PC-9 (cell line): ENCODE results near the gene UQCC5. TPM values are rescaled to one million over a fixed set of nuclear protein-coding genes. Genes with fewer than 3 reads are reported as not detected.

Source experiments
- Bru-seq: library from RNA; stranded (reverse); fragments of 400-500 nt; gene quantifications from one replicate; lab custom pipeline; 2021; lab: Mats Ljungman, UMichigan
- BruChase-seq, 2 experiments: library from RNA; stranded (reverse); fragments of 400-500 nt; gene quantifications; one replicate each; lab custom pipeline; 2021; lab: Mats Ljungman, UMichigan
- BruUV-seq: library from RNA; stranded (reverse); fragments of 400-500 nt; replicated peaks from 2 replicates; lab custom pipeline; 2021; lab: Mats Ljungman, UMichigan
- CTCF ChIA-PET: fragments of 300-600 bp; sonication (Branson Sonifier 250); formaldehyde crosslinking; loops from one replicate; lab custom pipeline; 2022; ENCODE audit warnings: antibody characterized with exemption; lab: Charles Lee
- POLR2A ChIA-PET: fragments of 300-600 bp; sonication (Branson Sonifier 250); formaldehyde crosslinking; loops from one replicate; lab custom pipeline; 2022; ENCODE audit warnings: antibody characterized with exemption; ENCODE audit not compliant: unreplicated experiment; lab: Charles Lee
- DNase-seq, 2 experiments: peaks; one replicate each; pipeline versions ENCODE4 v3.0.0 to v3.0.0-alpha.2; 2015 to 2022; ENCODE audit warnings: mixed read lengths in 1 of 2
- H2AFZ ChIP-seq: fragments of 200-600 bp; sonication (generic); 2 replicates; pipeline ENCODE4 v1.8.1; 2017; ENCODE audit warnings: antibody characterized with exemption
- H3F3A ChIP-seq: fragments of 200-600 bp; sonication (generic); 2 replicates; pipeline ENCODE4 v1.8.1; 2017; ENCODE audit warnings: antibody characterized with exemption, mild to moderate bottlenecking, low read depth; ENCODE audit not compliant: insufficient read depth
- H3K27ac ChIP-seq: fragments of 200-600 bp; sonication (generic); 2 replicates; pipeline ENCODE4 v1.6.1; 2016; ENCODE audit warnings: mixed run types
- H3K27me3 ChIP-seq: fragments of 200-600 bp; sonication (generic); 2 replicates; pipeline ENCODE4 v1.6.1; 2016; ENCODE audit warnings: low read depth, mixed run types; ENCODE audit not compliant: insufficient read depth
- H3K36me3 ChIP-seq: fragments of 200-600 bp; sonication (generic); 2 replicates; pipeline ENCODE4 v1.6.1; 2016; ENCODE audit warnings: low read depth, mixed run types
- H3K4me1 ChIP-seq: fragments of 200-600 bp; sonication (generic); replicated peaks from 2 replicates; pipeline ENCODE4 v1.6.1; 2016; ENCODE audit warnings: mixed run types; ENCODE audit not compliant: insufficient read depth
- H3K4me2 ChIP-seq: fragments of 200-600 bp; sonication (generic); 2 replicates; pipeline ENCODE4 v1.6.1; 2017; ENCODE audit warnings: mixed run types
- H3K4me3 ChIP-seq: fragments of 200-600 bp; sonication (generic); 2 replicates; pipeline ENCODE4 v1.6.1; 2016; ENCODE audit warnings: mixed run types
- H3K79me2 ChIP-seq: fragments of 200-600 bp; sonication (generic); 2 replicates; pipeline ENCODE4 v1.6.1; 2017; ENCODE audit warnings: low read depth, mixed run types
- H3K9me2 ChIP-seq: fragments of 200-600 bp; sonication (generic); 2 replicates; pipeline ENCODE4 v1.8.1; 2017; ENCODE audit warnings: mild to moderate bottlenecking; ENCODE audit not compliant: insufficient read depth
- H3K9me3 ChIP-seq: fragments of 200-600 bp; sonication (generic); 2 replicates; pipeline ENCODE4 v1.8.1; 2016; ENCODE audit warnings: low read depth; ENCODE audit not compliant: insufficient read depth
- H4K20me1 ChIP-seq: fragments of 200-600 bp; sonication (generic); 2 replicates; pipeline ENCODE4 v1.8.1; 2017; ENCODE audit not compliant: insufficient read depth
- EZH2 ChIP-seq: fragments of 200-600 bp; sonication (generic); IDR thresholded peaks from 2 replicates; pipeline ENCODE4 v1.8.0; 2017; ENCODE audit warnings: antibody characterized with exemption, low read depth
- intact Hi-C: fragments of 100-400 bp; cut with micrococcal nuclease; formaldehyde crosslinking; loops from one replicate; pipeline ENCODE4 v1.10.0; 2022; ENCODE audit not compliant: unreplicated experiment
- long read RNA-seq: library from polyadenylated mRNA; stranded (forward); transcript quantifications from one replicate; pipeline ENCODE4 v2.0.0, GENCODE V29; 2022
- total RNA-seq: library from RNA; stranded (reverse); gene quantifications from 2 replicates; pipeline ENCODE4 v1.2.3, GENCODE V29; 2021
- TF ChIP-seq, protein P1 (sequence below): fragments of 200-600 bp; sonication (generic); conservative IDR thresholded peaks from 2 replicates; pipeline ENCODE4 v1.6.1; 2017; ENCODE audit warnings: mixed run types, antibody characterized with exemption, mild to moderate bottlenecking, moderate library complexity

Gene UQCC5, protein sequence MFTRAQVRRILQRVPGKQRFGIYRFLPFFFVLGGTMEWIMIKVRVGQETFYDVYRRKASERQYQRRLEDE
- total RNA-seq (13.3 and 16.5 TPM in 2 replicates), Bru-seq, nascent RNA (percentile 60 among the genes with signal in this experiment), BruChase-seq, experiment 1, labeled RNA remaining after a 2-hour chase (percentile 61 among the genes with signal in this experiment), BruChase-seq, experiment 2, labeled RNA remaining after a 6-hour chase (percentile 48 among the genes with signal in this experiment)
- long read RNA-seq, transcript SMIM4-203 (2 exons, 1,770 nt): major isoform, 32 of 42 reads
- long read RNA-seq, partial matches to known transcripts: 0 of 42 reads
- long read RNA-seq, other reads (novel, unspliced or antisense): 6 of 42 reads

DNA sequence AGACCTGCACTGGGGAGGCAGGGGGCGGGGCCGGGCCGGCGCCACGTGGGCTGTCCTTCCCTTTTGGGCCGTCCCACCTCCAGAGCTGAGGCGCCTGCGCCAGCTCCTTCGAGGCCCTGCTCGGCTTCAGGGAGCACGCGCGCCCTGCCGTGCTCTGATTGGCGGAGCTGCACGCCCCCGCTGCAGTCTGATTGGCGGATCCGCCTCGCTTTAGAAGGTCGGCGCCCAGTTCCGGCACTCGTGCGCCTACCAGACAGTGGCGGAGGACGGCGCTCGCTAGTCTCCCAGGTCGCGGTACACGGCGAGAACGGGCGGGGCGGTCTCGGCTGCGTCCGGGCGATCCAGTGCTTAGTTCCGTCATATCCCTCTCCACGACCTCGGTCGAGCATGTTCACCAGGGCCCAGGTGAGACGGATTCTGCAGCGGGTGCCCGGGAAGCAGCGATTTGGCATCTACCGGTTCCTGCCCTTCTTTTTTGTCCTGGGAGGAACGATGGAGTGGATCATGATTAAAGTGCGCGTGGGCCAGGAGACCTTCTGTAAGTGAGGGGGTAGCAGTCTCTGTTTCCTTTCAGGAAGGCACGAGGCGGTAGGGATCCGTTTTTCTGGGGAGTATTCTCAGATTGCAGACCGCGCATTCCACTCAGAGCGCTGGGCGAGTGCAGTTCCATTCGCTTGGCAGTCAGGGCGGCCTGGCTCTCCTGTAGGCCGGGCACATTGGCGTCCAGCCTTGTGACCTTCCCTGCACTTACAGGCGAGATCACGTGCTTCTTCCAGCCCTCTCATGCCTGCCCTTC, at the start of gene UQCC5:
Gene UQCC5 (plus strand): TSS at position 237 of the 796 bp plus-strand sequence. CDS start 151 bp downstream, at position 388.
- Histone ChIP-seq H3K36me3 (no peaks in the 10 kb centered on the region), H3K27ac (peak within 1 kb of the TSS; percentile 71), H3K4me1 (peaks cover 28% of the 10 kb centered on the region), H3K9me3 (no peaks in the 10 kb centered on the region), H4K20me1 (peaks cover 5% of the 10 kb centered on the region; the same call in 1 of the 2 replicates), H3K9me2 (no peaks in the 10 kb centered on the region), H3K4me2 (peak within 1 kb of the TSS; percentile 100), H3K4me3 (peak within 1 kb of the TSS; percentile 99), H2AFZ (peak within 1 kb of the TSS; percentile 89), H3K79me2 (peaks cover 43% of the 10 kb centered on the region), H3K27me3 (no peaks in the 10 kb centered on the region), H3F3A (peaks cover 22% of the 10 kb centered on the region; the same call in 1 of the 2 replicates)
- BruUV-seq: no TSS peak
- TF ChIP-seq EZH2: no peak
- TF ChIP-seq, protein P1, sequence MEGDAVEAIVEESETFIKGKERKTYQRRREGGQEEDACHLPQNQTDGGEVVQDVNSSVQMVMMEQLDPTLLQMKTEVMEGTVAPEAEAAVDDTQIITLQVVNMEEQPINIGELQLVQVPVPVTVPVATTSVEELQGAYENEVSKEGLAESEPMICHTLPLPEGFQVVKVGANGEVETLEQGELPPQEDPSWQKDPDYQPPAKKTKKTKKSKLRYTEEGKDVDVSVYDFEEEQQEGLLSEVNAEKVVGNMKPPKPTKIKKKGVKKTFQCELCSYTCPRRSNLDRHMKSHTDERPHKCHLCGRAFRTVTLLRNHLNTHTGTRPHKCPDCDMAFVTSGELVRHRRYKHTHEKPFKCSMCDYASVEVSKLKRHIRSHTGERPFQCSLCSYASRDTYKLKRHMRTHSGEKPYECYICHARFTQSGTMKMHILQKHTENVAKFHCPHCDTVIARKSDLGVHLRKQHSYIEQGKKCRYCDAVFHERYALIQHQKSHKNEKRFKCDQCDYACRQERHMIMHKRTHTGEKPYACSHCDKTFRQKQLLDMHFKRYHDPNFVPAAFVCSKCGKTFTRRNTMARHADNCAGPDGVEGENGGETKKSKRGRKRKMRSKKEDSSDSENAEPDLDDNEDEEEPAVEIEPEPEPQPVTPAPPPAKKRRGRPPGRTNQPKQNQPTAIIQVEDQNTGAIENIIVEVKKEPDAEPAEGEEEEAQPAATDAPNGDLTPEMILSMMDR: no peak
- intact Hi-C loops: no loop called here
- peak; percentile 94 to 98 for DNase-seq
- ChIA-PET POLR2A (interaction anchor here (0.5 to 1.0 kb wide), 15 partner anchors 10 to 320 kb away, joined by 3 to 30 read pairs (median 7); partner anchors contain the start of gene TNNC1), CTCF (no interaction called here)

DNA sequence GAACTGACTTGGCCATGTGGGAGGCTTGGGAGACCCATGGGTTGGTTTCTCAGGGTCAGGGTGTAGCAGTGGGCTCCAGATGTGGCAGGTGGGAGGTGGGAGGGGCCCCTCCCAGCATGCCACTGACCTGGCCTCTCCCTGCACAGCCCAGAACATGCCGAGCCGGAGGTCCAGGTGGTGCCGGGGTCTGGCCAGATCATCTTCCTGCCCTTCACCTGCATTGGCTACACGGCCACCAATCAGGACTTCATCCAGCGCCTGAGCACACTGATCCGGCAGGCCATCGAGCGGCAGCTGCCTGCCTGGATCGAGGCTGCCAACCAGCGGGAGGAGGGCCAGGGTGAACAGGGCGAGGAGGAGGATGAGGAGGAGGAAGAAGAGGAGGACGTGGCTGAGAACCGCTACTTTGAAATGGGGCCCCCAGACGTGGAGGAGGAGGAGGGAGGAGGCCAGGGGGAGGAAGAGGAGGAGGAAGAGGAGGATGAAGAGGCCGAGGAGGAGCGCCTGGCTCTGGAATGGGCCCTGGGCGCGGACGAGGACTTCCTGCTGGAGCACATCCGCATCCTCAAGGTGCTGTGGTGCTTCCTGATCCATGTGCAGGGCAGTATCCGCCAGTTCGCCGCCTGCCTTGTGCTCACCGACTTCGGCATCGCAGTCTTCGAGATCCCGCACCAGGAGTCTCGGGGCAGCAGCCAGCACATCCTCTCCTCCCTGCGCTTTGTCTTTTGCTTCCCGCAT, 49.2 kb upstream of the UQCC5 start:
- intact Hi-C loops: no loop called here
- no peaks in the 10 kb centered on the region for H3K27me3 ChIP-seq
- TF ChIP-seq, protein P1: no peak
- no peaks in the 10 kb centered on the region for H3F3A ChIP-seq
- no peak overlapping the region for H3K4me2 ChIP-seq
- no peaks in the 10 kb centered on the region for H3K79me2 ChIP-seq
- H3K4me1 ChIP-seq: no peaks in the 10 kb centered on the region
- ChIA-PET CTCF (no interaction called here), POLR2A (no interaction called here)
- H3K36me3 ChIP-seq: no peaks in the 10 kb centered on the region
- DNase-seq: no peak
- H2AFZ ChIP-seq: no peak overlapping the region
- H3K9me3 ChIP-seq: no peaks in the 10 kb centered on the region
- H4K20me1 ChIP-seq: no peaks in the 10 kb centered on the region
- no peaks in the 10 kb centered on the region for H3K9me2 ChIP-seq
- BruUV-seq: no TSS peak
- no peak overlapping the region for H3K4me3 ChIP-seq
- no peak overlapping the region for H3K27ac ChIP-seq
